ENCODE measurements around the gene LSS. TPM values are rescaled to one million over a fixed set of nuclear protein-coding genes. Genes with fewer than 3 reads are reported as not detected.

LSS gene
- total and polyA plus RNA-seq, 10 of the 15 experiments (the other 5 are each of a cell fraction or from before 2014, with no cell fraction given) = 2.9 to 82.4 (median 27.5) TPM

- TF ChIP-seq E4F1 (IDR thresholded peaks at IDR 0.05; ENCODE audit: borderline replicate concordance, partially characterized antibody) = no peak
- TF ChIP-seq RELB (IDR thresholded peaks at IDR 0.05; ENCODE audit: low read depth) = no peak
Measured at GRCh38 chr21:46152927-46153246, 75.7 kb downstream of the LSS start (continued).

- ATAC-seq (no peak), FAIRE-seq (no peak), DNase-seq (ENCODE audit: low read depth, low spot score) (no peak)
- Histone ChIP-seq H3K27ac (ENCODE audit: control insufficient read depth, insufficient read depth) (no peak overlapping the region), H3K79me2 (ENCODE audit: control insufficient read depth, insufficient read depth, low read length) (no peaks in the 10 kb centered on the region), H3K4me1 (ENCODE audit: control insufficient read depth, insufficient read depth, low read length) (no peaks in the 10 kb centered on the region), H4K20me1 (ENCODE audit: control insufficient read depth, insufficient read depth) (no peaks in the 10 kb centered on the region), H3K4me2 (ENCODE audit: control insufficient read depth, insufficient read depth) (no peak overlapping the region), H2AFZ (ENCODE audit: control insufficient read depth, low read depth, low read length) (no peak overlapping the region), H3K36me3 (ENCODE audit: control insufficient read depth in 2 of 2, insufficient read depth in 2 of 2, low read length in 1 of 2) (no peaks in the 10 kb centered on the region), H3K9me3 (replicated peaks; ENCODE audit: control insufficient read depth, insufficient read depth, low read length) (no peaks in the 10 kb centered on the region), H3K4me3 (no peak overlapping the region), H3K27me3 (replicated peaks in 1 of 2; ENCODE audit: control insufficient read depth in 2 of 2, insufficient read depth in 2 of 2, low read length in 1 of 2) (no peaks in the 10 kb centered on the region), H3K9ac (ENCODE audit: control insufficient read depth, insufficient read depth, low read length) (no peak overlapping the region)
- POLR2A ChIA-PET = no interaction called here
- intact Hi-C loops (cut with micrococcal nuclease; ENCODE audit: unreplicated experiment) = no loop called here
- CTCF ChIA-PET = interaction anchor here (1.2 to 2.4 kb wide), 6 partner anchors 9 to 311 kb away, joined by 3 to 11 read pairs (median 4); a partner anchor contains a TSS
- no TSS peak for BruUV-seq (replicated peaks)
- WGBS (ENCODE audit: insufficient coverage, insufficient replicate concordance, low lambda C conversion rate, missing lambda C conversion rate) = 64% methylated on average over 42 of the region's 45 CpGs
- RAD21 ChIA-PET (ENCODE audit: unreplicated experiment) = interaction anchor here (1.0 kb wide), 1 partner anchor 133 kb away, joined by 3 read pairs; no protein-coding TSS in a partner anchor
- no peak for TF ChIP-seq PAX5 (IDR thresholded peaks at IDR 0.05; ENCODE audit: borderline replicate concordance, low read depth, low read length)
- in situ Hi-C loops (cut with MboI) = no loop called here
- SMC1A ChIA-PET (ENCODE audit: uncharacterized antibody, unreplicated experiment) = interaction anchor here (1.0 to 1.8 kb wide), 2 partner anchors 9 to 24 kb away, joined by 3 to 7 read pairs; no protein-coding TSS in a partner anchor
Measured at GRCh38 chr21:46151989-46152926, 76.3 kb downstream of the LSS start.

All from GM12878 (cell line).